ENCODE results near the gene ROBO1.
"Not testable (repeated sequence)": the region's sequence is repeated elsewhere in the genome, so short reads cannot be mapped to it uniquely, and the experiment has no call there.

ROBO1 gene

DNA sequence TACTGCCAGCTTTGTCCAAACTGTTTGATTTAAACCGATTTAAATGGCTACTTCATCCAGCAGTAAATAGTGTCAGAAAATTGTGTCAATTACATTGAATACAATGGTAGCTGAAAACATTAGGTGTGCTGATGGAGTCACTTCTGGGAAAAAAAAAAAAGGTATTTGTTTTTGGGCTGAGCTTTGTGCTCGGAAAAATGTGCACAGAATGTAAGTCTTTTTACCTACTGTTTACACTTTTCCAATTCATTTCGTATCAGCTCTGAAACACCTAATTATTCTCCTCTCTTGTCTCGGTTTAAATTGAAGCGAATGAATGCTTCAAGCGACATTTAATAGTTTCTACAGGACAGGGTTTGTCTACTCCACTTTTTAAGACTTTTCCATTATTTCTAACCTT, 1078.4 kb downstream of the ROBO1 start:
- no peak for DNase-seq (ENCODE audit: low spot score)

DNA sequence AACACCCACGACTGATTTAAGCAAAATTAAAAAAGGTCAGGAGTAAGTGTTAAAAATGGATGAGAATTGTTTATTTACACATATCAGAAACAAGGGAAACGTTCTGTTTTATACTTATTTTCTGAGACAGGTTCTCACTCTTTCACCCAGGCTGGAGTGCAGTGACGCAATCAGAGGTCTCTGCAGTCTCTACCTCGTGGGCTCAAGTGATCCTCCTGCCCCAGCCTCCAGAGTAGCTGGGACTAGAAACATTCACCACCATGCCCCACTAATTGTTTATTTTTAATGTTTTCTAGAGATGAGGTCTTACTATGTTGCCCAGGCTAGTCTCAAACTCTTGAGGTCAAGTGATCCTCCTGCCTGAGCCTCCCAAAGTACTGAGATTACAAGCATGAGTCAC, 1080.3 kb downstream of the ROBO1 start:
- DNase-seq (ENCODE audit: low spot score) = no peak

DNA sequence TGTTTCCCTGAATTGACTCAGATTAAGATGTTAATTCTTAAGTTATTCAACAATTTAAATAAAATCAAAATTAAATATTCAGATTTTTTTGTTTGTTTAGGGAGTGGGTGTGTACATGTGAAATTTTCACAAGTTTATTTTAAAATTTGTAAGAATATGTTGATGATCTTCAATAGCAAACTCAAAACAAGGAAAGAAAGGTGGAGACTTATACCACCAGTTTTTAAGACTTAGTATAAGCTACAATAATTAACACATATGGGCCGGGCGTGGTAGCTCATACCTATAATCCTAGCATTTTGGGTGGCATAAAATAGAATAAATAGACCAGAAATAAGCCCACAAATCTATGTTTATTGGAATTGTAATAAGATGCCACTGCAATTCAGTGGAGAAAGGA, 1084.5 kb downstream of the ROBO1 start:
- no peak for DNase-seq (ENCODE audit: low spot score)

DNA sequence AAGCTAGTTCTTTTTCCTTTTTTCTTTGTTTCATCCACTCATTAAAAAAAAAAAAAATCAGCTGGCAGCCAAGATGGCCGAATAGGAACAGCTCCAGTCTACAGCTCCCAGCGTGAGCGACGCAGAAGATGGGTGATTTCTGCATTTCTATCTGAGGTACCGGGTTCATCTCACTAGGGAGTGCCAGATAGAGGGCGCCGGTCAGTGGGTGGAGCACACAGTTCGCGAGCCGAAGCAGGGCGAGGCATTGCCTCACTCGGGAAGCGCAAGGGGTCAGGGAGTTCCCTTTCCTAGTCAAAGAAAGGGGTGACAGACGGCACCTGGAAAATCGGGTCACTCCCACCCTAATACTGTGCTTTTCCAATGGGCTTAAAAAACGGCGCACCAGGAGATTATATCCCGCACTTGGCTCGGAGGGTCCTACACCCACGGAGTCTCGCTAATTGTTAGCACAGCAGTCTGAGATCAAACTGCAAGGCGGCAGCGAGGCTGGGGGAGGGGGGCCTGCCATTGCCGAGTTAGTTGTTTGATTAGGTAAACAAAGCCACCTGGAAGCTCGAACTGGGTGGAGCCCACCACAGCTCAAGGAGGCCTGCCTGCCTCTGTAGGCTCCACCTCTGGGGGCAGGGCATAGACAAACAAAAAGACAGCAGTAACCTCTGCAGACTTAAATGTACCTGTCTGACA, 1092.5 kb downstream of the ROBO1 start:
- not testable (repeated sequence) for DNase-seq (ENCODE audit: low spot score)

DNA sequence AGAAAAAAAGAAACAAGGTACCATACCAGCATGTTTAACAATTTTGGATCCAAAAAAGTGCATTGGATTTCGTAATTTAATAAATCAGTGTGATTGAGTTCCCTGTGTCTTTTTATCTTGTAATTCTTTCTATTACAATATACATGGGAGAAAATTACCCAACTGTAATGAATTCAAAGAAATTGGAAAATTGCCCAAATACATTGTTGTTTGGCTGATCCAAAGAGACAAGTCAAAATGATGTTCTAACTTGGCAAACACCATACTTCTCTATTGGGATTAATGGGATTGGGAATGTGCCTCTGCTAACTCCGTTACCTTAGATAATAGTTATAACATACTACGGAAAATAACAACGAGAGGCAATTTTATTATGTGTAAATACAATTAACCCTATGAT, 1097.1 kb downstream of the ROBO1 start:
- DNase-seq (ENCODE audit: low spot score) = no peak

DNA sequence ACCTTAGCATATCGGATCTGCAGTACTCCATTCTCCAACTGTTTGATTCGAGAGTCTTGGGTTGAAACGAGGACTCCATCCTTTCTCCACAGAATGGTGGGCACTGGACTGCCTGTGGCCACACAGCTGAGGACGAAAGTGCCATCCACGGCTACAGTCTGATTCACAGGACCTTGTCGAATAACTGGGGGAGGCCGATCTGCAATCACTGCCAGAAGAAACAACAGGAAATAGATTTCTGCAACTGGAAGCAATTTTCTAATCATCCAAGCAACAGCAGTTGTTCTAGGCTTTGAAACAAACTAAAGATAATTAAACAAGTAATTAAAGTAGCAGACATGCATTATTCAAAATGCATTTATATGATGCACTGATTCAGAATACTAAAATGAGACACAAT, 1097.7 kb downstream of the ROBO1 start:
- DNase-seq (ENCODE audit: low spot score) = no peak

DNA sequence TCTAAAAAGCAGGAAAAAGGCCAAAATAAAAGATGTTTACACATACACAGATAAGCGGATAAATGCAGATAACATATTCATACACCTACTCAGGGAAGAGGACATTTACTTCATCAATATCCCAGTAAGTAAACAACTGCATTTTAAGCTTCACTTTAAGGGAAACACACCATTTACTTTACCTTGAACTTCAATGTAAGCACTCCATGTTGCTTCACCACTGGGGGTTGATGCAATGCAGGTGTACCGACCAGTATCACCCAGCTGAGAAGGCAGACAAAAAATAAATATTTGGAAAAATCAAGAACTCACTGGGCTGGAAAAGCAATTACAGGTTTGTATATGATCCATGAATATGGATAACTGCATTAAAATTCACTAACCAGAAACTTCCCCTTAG, 1099.5 kb downstream of the ROBO1 start:
- DNase-seq (ENCODE audit: low spot score) = no peak

DNA sequence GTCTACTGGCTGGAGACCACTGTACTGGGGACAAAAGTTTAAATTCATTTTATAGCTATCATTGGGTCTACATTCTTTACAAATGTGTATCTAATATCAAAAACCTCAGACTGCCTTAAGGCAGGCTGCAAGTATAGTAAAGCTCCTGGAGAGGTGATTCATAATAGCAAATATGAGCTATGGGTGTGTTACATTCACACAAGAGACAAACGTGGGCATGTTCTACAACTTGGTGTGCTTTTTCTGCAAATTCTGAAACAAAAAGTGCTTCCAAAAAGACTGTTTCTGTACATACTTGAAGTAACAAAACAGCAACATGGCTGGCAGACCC, 1101.4 kb downstream of the ROBO1 start:
- no peak for DNase-seq (ENCODE audit: low spot score)

DNA sequence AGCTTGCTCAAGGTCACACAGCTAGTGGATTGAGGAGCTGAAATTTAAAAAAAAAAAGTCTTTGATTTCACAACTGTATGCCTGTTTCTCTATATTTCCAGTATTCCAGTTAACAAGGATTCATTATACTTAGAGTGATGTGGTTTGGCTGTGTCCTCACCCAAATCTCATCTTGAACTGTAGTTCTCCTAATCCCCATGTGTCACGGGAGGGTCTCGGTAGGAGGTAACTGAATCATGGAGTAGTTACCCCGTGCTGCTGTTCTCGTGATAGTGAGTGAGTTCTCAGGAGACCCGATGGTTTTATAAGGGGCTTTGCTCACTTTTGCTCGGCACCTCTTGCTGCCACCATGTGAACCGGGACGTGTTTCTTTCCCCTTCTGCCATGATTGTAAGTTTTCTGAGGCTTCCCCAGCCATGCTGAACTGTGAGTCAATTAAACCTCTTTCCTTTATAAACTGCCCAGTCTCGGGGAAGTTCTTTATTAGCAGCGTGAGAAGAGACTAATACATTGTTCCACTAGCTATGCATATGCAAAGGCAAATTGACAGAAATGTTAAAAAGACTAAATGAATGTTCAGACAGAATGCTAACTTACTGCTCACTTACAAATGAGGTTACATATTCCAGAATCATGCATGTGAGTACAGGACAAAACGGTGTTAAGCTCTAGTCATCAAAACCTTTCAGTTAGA, 1101.9 kb downstream of the ROBO1 start:
- DNase-seq (ENCODE audit: low spot score) = no peak

DNA sequence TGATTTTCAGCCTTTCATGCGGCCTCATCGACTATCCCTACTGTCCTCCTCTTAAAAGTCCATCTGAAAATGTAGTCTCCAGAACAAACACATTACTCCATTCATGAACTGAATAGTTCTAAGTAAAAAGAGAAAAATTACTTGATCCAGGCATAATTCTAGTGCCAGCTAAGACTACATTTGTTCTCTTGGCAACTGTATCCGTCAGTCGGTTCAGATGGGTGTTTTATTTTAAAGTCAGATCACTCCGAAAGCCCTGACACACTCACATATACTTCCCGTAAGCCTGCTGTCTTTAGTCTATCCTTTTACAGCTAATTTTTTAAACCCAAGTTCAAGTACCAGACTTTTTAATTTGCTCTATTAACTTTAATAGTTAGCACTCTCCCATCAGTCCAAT, 1102.7 kb downstream of the ROBO1 start:
- no peak for DNase-seq (ENCODE audit: low spot score)

DNA sequence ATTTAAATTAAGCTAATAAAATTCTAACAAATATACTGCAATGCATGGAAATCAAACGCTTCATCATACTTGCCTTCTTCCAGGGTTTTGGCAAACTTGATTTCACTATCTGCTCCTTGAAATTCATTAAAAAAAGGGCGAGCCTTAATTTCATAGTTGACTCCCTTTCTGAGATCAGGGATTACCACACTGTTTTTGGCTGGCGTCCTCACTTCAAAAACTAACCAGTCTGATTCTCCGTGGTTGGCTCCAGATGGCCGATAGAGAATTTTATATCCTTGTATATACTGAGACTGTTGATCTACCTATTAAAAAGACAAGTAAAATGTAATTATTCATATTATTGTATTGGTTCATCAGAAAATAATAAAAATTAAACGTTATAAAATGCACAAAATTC, 1106.8 kb downstream of the ROBO1 start:
- no peak for DNase-seq (ENCODE audit: low spot score)

DNA sequence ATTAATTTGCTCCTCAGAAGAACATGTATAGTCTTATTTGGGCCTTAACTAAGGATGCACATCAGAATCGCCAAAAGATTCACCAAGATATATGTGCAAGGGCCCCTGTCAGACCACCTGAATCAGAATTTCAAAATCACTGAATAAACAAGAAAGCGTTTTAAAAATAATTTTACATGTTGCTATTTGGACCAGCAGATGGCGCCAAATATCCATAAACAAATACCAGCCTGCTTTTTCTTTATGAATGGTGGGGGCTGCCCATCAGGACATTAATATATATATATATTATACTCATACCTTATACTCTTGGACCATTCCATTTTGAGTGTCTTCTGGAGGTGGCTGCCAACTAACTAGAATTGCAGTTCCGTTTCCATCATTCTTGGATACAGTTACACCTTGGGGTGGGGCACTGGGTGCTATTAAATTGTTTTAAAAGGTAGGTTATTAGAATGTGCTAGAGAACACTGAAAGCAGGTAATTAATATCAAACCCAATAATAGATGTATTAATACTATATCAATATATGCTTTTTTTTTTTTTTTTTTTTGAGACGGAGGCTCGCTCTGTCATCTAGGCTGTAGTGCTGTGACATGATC, 1108.3 kb downstream of the ROBO1 start:
- DNase-seq (ENCODE audit: low spot score) = peak; percentile 2

DNA sequence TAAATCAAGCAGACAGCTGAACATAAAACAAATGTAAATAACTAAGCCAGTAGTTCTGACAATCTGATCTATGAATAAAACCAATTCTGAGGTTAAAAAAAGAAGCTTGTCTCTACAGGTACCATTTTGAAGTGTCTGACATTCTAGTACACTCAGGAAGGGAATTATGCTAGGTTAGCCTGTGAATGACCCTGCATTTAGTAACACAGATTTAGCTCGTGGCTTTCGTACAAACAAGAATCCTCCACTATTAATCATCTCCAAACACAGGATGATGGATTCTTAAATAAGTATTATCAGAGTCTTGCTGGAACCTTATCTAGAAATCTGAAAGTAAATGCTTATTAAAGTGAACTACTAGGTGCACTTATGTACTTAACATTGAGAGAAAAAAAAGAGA, 1120.1 kb downstream of the ROBO1 start:
- DNase-seq (ENCODE audit: low spot score) = no peak

DNA sequence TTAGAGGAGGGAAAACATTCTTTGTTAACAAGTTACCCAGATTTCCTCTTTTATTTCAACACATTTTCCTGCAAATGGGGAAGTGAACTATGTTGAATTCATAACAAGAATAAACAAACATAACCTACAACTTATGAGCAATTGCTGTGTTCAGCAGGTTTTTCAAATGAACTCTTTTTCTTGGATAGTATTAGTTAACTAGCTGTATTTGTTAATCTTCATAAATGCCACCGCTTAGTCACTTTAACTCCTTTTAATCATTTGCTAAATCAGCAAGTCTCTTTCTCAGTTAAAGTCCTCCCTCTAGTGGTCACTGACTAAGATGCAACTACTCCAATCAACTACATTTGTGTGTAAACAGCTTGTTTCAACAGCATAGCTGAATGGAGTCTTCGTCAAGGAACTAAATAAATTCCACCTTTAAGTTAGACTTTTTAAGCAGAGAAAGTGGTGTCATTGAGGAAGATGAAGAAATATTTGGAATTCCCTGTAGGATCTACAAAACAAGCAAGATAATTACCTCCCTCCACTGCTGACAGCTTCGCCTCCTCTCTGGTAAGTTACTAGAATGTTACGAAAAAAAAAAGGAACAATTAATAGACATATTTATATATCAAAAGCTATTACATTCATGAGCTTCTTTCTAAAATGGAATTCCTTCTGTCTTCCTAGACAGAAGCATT, 1122.0 kb downstream of the ROBO1 start:
- peak; percentile 17 for DNase-seq (ENCODE audit: low spot score)

DNA sequence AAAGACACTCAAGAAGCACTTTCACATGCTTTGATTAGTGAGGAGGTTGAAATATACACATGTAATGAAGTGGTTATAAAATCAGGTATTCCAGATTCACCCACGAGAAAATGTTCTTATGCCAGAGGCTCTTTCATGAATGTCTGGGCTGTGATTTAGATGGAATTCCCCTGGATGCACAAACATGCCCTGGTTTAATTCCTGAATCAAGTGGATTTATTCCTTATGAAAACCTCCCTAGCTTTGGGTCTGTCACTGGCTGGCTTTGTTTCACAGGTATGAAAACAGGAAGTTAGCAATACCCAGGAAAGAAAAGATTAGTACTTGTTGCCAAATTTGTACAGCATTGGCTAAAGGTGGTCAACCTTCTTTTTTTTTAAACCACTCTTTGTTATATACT, 1123.0 kb downstream of the ROBO1 start:
- DNase-seq (ENCODE audit: low spot score) = no peak

DNA sequence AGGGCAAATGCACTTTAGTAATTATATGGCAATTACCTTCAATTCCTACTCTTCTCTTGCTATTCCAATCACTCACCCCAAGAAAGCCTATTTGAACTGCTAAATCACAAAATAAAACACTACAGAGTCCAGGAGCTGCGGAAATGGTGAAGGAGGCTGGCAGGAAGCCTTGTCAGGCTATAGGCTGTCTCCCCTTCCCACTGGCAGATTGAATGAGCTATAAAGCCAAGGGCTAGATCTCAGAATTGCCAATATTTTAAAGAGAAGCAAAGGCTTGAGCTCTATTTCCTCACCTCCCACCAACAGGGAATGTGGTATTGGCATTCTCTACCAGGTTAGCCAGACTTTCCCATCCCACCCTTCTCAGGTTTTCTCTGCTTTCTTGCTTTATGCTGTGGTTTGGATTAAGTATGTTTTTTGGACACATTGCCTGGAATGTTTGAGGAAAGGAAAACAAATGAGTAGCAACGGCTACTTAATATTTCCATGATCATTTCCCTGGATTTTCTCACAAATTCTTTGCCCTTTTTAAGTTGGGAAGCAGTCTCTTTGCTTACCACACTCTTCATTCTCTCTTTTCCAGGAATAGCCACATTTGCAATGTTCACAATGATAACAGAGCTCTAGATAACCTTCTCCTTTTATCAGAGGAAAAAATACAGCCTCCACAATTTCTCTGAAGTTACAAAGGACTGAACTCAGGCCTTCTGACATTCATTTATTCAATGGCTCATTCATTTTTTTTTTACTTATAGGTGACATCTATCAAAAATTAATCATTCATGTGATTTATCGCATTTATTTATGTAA, 1125.4 kb downstream of the ROBO1 start:
- DNase-seq (ENCODE audit: low spot score) = no peak

DNA sequence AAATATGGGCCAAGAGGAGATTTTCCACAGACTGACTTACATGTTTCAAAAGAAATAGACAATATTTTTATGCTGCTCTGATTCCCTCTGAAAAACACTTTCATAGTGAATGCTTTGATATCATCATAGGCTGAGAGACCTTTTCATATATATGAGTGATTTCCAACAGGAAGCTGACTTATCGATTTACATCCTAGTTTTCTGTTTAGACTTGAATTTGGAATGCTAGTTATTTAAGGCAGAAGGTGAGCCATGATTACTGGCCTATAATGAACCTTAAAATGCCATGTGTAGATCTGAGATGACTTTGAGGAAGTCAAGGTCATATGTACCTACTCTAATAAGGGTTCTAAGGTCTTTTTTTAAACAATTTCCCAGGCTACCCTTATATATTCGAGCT, 1126.1 kb downstream of the ROBO1 start:
- DNase-seq (ENCODE audit: low spot score) = no peak

DNA sequence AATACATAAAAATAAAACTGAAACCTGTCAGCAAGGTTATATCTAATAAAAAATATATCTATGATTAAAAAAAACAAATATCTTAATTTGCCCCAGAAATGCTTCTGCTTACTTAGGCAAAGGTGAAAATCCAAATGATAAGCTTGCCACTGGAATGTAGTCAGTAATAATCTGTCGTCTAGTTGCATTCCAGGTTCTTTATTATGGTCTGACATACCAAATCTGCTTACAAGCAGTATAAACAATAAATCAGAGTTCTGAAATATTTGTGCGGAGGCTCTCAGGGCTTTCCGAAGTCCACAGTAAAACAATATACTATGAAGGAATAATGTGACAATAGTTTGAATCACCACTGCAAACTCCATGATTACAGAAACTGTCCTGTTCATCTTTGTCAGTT, 1133.5 kb downstream of the ROBO1 start:
- DNase-seq (ENCODE audit: low spot score) = no peak

DNA sequence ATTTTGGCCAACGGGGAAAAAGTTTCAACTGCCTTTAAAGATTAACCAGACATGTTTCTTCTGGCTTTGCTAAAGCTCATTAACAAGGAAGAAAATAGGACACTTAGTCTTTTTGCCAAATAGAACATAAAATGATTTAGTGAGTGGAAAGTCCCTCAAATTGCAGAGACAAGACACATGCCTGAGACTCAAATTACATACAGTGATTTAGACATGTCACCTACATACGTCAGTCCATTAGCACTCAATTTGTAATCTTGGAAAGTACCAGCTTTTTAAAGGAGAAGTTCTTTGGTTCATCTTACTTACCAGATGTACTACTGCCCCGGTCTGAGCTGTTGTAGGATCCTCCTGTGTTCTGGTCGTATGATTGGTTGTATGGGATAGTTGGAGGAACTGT, 1134.2 kb downstream of the ROBO1 start:
- DNase-seq (ENCODE audit: low spot score) = no peak

DNA sequence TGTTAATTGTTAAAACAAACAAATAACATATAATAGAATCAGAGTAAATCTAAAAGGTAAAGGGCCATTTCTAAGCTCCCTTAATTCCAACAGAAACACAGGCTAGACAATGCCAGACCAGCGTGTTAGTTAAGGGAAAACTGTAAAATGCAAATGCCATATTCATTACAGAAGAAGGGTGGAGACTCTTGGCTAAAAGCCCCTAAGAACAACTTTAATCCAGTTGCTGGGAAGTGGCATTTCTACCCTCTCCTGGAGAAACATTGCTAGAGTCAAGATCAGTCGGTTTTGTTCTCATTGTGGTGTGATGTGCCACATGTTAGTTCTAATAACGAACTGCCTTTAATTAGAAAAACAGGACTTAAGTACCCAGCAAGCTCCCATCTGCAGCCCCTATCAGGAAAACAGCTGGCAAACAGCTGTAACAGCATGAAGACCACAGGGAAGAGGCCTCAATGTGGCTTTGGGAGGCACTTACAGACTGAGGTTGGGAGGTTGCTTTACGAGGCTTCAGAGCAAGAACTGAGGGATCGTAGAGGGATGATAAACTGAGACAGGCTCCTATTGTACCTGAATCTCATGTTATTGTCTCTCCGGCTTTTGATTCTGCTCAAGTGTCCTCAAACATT, 1134.8 kb downstream of the ROBO1 start:
- no peak for DNase-seq (ENCODE audit: low spot score)

DNA sequence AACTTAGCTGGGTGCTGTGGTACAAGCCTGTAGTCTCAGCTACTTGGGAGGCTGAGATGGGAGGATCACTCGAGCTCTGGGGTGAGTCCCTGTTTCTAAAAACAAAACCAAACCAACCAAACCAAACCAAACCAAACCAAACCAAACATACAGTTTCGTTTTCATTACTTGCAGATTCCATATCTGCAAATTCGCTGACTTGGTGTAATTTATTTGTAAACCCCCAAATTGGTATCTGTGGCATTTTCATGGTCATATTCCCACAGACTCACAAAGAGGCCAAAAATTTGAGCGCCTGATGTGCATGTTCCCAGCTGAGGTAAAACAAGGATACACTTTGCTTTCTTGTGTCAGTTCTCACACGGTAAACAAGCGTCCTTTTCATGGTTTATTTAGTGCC, 1138.3 kb downstream of the ROBO1 start:
- DNase-seq (ENCODE audit: low spot score) = no peak
